HAP-1 (cell line): ENCODE measurements around the gene TXLNA.

Source experiments
- DNase-seq, 2 experiments: peaks; one replicate each; pipeline ENCODE4 v3.0.0-alpha.2; 2016 to 2020; ENCODE audit warnings: low spot score in 2 of 2
- H3K27me3 ChIP-seq: fragments of 250-450 bp; sonication (Bioruptor Pico); 2 replicates; pipeline ENCODE4 v1.5.1; 2020; ENCODE audit warnings: low read depth, mild to moderate bottlenecking, moderate library complexity
- H3K36me3 ChIP-seq: fragments of 250-450 bp; sonication (Bioruptor Pico); replicated peaks from 2 replicates; pipeline ENCODE4 v1.5.1; 2020; ENCODE audit warnings: mild to moderate bottlenecking
- H3K4me1 ChIP-seq: fragments of 250-450 bp; sonication (Bioruptor Pico); 2 replicates; pipeline ENCODE4 v1.5.1; 2020; ENCODE audit warnings: mild to moderate bottlenecking
- H3K4me3 ChIP-seq: fragments of 250-450 bp; sonication (Bioruptor Pico); 2 replicates; pipeline ENCODE4 v1.5.1; 2020; ENCODE audit warnings: mild to moderate bottlenecking, moderate library complexity
- H3K9me3 ChIP-seq: fragments of 250-450 bp; sonication (Bioruptor Pico); 2 replicates; pipeline ENCODE4 v1.5.1; 2020; ENCODE audit warnings: mild to moderate bottlenecking, moderate library complexity
- in situ Hi-C: fragments of 300-500 bp; cut with MboI; formaldehyde crosslinking; loops from 3 replicates; pipeline ENCODE4 v1.14.3; 2020; ENCODE audit warnings: low sequenced_read_pairs, inconsistent platforms, mixed read lengths

Gene TXLNA

GRCh38 chr1:32232558-32233304, 53.3 kb downstream of the TXLNA start:
- Histone ChIP-seq H3K4me1 (no peaks in the 10 kb centered on the region), H3K9me3 (no peaks in the 10 kb centered on the region), H3K4me3 (no peak overlapping the region), H3K27me3 (no peaks in the 10 kb centered on the region), H3K36me3 (peaks cover 40% of the 10 kb centered on the region)
- in situ Hi-C loops, result no loop called here
- DNase-seq, result no peak

DNA sequence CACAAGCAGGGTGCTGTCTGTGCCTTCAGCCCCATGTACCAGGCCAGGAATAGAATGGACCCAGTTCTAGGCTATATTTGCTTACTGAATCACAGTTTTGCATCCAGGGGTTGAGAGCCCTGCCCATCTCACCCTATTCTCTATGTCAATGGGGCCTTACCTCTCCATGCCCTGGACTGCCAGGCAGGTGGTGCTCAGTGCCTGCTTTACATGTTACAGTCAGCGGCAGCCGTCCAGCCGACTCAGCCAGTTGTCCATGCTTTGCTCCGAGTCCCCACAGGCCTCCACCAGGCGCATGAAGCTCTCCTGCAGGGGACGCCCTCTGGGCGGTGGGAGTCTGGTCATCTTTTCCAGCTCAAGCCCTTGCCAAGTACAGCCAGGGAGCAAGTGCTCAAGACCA, 55.3 kb downstream of the TXLNA start:
- in situ Hi-C loops, result no loop called here
- no peak for DNase-seq
- no peak overlapping the region for H3K4me3 ChIP-seq
- no peaks in the 10 kb centered on the region for H3K4me1 ChIP-seq
- H3K9me3 ChIP-seq, result no peaks in the 10 kb centered on the region
- peaks cover 22% of the 10 kb centered on the region for H3K36me3 ChIP-seq
- no peaks in the 10 kb centered on the region for H3K27me3 ChIP-seq

DNA sequence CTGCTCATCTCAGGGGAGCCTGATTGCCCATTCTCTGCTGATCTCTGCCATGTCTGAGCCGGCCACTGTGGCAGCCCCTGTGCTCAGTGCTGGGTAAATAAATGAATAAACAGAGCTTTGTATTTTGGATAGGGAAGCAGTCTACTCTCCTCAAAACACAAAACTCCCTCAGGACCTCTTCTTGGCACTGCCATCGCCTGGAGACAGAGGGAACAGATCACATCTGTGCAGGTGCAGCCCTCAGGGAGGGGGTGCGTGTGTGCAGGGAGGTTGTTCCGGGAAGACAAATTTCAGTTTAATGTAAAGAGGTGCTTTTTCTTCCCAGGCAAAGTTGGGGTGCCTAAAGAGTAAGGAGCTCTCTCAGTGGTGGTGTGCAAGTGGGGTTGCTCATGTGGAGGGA, 59.9 kb downstream of the TXLNA start:
- H3K4me3 ChIP-seq, result no peak overlapping the region
- no peak for DNase-seq
- in situ Hi-C loops, result no loop called here
- no peaks in the 10 kb centered on the region for H3K9me3 ChIP-seq
- H3K27me3 ChIP-seq, result no peaks in the 10 kb centered on the region
- H3K4me1 ChIP-seq, result peaks cover 9% of the 10 kb centered on the region
- no peaks in the 10 kb centered on the region for H3K36me3 ChIP-seq

DNA sequence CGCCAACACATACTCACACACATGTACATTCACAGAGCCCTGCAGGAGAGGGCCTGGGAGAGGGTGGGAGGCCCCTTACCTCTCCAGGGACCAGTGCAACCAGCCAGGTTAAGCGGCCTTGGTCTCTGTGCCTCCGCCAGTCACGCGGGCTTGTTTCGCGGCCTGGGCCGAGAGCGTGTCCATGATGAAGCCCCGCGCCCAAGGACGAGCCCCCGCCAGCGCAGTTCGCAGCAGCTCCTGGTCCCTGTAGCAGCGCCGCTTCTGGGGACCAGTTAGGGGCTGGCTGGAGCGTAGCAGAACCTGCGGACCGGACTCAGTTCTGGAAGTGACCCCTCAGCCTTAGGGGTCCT, 60.3 kb downstream of the TXLNA start:
- no peaks in the 10 kb centered on the region for H3K27me3 ChIP-seq
- peak overlapping the region; percentile 42 for H3K4me3 ChIP-seq
- H3K36me3 ChIP-seq, result no peaks in the 10 kb centered on the region
- DNase-seq, result no peak
- in situ Hi-C loops, result no loop called here
- H3K4me1 ChIP-seq, result peaks cover 9% of the 10 kb centered on the region
- H3K9me3 ChIP-seq, result no peaks in the 10 kb centered on the region

GRCh38 chr1:32240140-32240951, 60.9 kb downstream of the TXLNA start:
- Histone ChIP-seq H3K36me3 (no peaks in the 10 kb centered on the region), H3K27me3 (no peaks in the 10 kb centered on the region), H3K4me3 (peak overlapping the region; percentile 42), H3K9me3 (no peaks in the 10 kb centered on the region), H3K4me1 (peaks cover 9% of the 10 kb centered on the region)
- in situ Hi-C loops, result no loop called here
- DNase-seq, result peak; percentile 62 to 92

- no peaks in the 10 kb centered on the region for H3K27me3 ChIP-seq
- H3K36me3 ChIP-seq, result no peaks in the 10 kb centered on the region
- no peak for DNase-seq
- in situ Hi-C loops, result no loop called here
- peak overlapping the region; percentile 42 for H3K4me3 ChIP-seq
- peaks cover 9% of the 10 kb centered on the region for H3K4me1 ChIP-seq
- H3K9me3 ChIP-seq, result no peaks in the 10 kb centered on the region
Measured at GRCh38 chr1:32241001-32241763, 61.7 kb downstream of the TXLNA start.

DNA sequence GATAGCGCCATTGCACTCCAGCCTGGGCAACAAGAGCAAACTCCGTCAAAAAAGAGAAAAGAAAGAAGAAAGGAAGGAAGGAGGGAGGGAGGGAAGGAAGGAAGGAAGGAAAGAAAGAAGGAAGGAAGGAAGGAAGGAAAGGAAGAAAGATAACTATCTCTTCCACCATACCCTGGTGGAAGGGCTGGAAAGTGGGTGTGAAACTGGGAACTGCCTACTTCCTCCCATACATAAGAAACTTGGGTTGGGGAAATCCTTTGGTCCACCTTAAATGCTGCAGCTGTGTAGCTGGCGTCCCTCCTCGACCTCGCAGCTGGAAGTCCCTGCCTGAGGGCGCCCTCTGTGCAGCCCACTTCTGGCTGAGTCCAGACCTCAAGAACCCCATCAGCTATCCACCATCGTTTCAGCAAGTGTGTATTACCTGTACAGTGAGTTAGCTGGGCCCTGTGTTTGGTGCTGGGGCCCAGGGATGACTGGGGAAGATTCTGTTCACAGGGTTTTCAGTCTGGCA, 62.9 kb downstream of the TXLNA start:
- DNase-seq, result no peak
- H3K36me3 ChIP-seq, result no peaks in the 10 kb centered on the region
- in situ Hi-C loops, result no loop called here
- no peak overlapping the region for H3K4me3 ChIP-seq
- peaks cover 9% of the 10 kb centered on the region for H3K4me1 ChIP-seq
- no peaks in the 10 kb centered on the region for H3K27me3 ChIP-seq
- no peaks in the 10 kb centered on the region for H3K9me3 ChIP-seq

GRCh38 chr1:32246888-32247273, 67.4 kb downstream of the TXLNA start, which contains the start of gene FAM167B:
Gene FAM167B, plus strand, starts transcription at chr1:32247222. Its CDS starts 200 bp downstream, at chr1:32247422.
- no peak for DNase-seq
- no peaks in the 10 kb centered on the region for H3K27me3 ChIP-seq
- in situ Hi-C loops, result no loop called here
- H3K4me1 ChIP-seq, result no peaks in the 10 kb centered on the region
- no peak within 1 kb of the TSS for H3K4me3 ChIP-seq
- H3K9me3 ChIP-seq, result no peaks in the 10 kb centered on the region
- H3K36me3 ChIP-seq, result no peaks in the 10 kb centered on the region

- no peaks in the 10 kb centered on the region for H3K27me3 ChIP-seq
- H3K4me1 ChIP-seq, result no peaks in the 10 kb centered on the region
Measured at GRCh38 chr1:32247452-32247851, 68.0 kb downstream of the TXLNA start.

More at GRCh38 chr1:32247452-32247851, 68.0 kb downstream of the TXLNA start:
- no peak for DNase-seq
- Histone ChIP-seq H3K4me3 (no peak overlapping the region), H3K9me3 (no peaks in the 10 kb centered on the region), H3K36me3 (no peaks in the 10 kb centered on the region)
- in situ Hi-C loops, result no loop called here
